Body of pancreas (tissue), 4 donors: ENCODE data around the gene ANKMY1.

Source experiments
- CTCF ChIP-seq, 7 experiments: fragments of 450-650 bp in 4 of 7; fragments of 200-600 bp in 3 of 7; sonication (generic) in 3 of 7; IDR thresholded peaks; one replicate each; pipeline ENCODE4 v1.5.1; 2016 to 2019; ENCODE audit warnings: antibody characterized with exemption in 7 of 7
- POLR2A ChIP-seq, 3 donors: fragments of 450-650 bp; IDR thresholded peaks; one replicate each; pipeline ENCODE4 v1.6.1; 2016; ENCODE audit warnings: antibody characterized with exemption in 3 of 3, mild to moderate bottlenecking in 2 of 3

- no peak for TF ChIP-seq CTCF (IDR thresholded peaks at IDR 0.05)
- TF ChIP-seq POLR2A (IDR thresholded peaks at IDR 0.05): no peak
These were observed 21.4 kb upstream of the ANKMY1 start for GRCh38 chr2:240579071-240579762.
